ENCODE measurements around the gene MMP20.

MMP20 gene, protein sequence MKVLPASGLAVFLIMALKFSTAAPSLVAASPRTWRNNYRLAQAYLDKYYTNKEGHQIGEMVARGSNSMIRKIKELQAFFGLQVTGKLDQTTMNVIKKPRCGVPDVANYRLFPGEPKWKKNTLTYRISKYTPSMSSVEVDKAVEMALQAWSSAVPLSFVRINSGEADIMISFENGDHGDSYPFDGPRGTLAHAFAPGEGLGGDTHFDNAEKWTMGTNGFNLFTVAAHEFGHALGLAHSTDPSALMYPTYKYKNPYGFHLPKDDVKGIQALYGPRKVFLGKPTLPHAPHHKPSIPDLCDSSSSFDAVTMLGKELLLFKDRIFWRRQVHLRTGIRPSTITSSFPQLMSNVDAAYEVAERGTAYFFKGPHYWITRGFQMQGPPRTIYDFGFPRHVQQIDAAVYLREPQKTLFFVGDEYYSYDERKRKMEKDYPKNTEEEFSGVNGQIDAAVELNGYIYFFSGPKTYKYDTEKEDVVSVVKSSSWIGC

DNA sequence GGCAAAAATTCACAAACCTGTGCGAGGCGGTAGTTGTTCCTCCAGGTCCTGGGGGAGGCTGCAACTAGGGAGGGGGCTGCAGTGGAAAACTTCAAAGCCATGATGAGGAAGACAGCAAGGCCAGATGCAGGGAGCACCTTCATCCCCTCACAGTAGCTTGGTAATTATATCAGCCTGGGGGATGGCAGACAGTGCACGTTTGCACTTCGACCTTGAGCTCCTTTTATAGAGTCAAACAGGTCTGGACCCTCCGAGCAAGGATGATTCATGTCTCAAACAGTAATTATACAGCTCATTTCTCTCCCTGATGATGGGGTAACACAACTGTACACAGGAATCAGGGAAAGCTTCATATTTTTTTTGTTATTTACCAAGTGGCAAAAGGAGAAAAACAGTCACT lies at the start of gene MMP20:
Gene MMP20, minus strand, starts transcription at position 156 of the 400 bp plus-strand sequence. Its CDS starts 13 bp downstream, at position 143.
- H3K27me3 ChIP-seq (ENCODE audit: insufficient read depth, low read length), result no peaks in the 10 kb centered on the region; the same call in 1 of the 2 replicates
- H3K9ac ChIP-seq (ENCODE audit: low read length), result no peak within 1 kb of the TSS
- H2AFZ ChIP-seq (ENCODE audit: low read length), result no peak within 1 kb of the TSS
- no peak within 1 kb of the TSS for H3K4me3 ChIP-seq (ENCODE audit: low read depth, low read length, poor library complexity, severe bottlenecking)
- no peak within 1 kb of the TSS for H3K27ac ChIP-seq (ENCODE audit: low read depth, low read length, poor library complexity, severe bottlenecking)
- H3F3A ChIP-seq (ENCODE audit: insufficient read depth, low read length), result no peaks in the 10 kb centered on the region
- H3K4me1 ChIP-seq (ENCODE audit: insufficient read depth, low read length, severe bottlenecking), result no peaks in the 10 kb centered on the region
- no peaks in the 10 kb centered on the region for H4K20me1 ChIP-seq (ENCODE audit: insufficient read depth, low read length)
- H3K9me3 ChIP-seq (ENCODE audit: low read length), result no peaks in the 10 kb centered on the region
- H3K36me3 ChIP-seq (ENCODE audit: insufficient read depth, low read length), result no peaks in the 10 kb centered on the region
- no peak for TF ChIP-seq EZH2 (IDR thresholded peaks at IDR 0.05; ENCODE audit: borderline replicate concordance, low read length)
- TF ChIP-seq, protein P1, sequence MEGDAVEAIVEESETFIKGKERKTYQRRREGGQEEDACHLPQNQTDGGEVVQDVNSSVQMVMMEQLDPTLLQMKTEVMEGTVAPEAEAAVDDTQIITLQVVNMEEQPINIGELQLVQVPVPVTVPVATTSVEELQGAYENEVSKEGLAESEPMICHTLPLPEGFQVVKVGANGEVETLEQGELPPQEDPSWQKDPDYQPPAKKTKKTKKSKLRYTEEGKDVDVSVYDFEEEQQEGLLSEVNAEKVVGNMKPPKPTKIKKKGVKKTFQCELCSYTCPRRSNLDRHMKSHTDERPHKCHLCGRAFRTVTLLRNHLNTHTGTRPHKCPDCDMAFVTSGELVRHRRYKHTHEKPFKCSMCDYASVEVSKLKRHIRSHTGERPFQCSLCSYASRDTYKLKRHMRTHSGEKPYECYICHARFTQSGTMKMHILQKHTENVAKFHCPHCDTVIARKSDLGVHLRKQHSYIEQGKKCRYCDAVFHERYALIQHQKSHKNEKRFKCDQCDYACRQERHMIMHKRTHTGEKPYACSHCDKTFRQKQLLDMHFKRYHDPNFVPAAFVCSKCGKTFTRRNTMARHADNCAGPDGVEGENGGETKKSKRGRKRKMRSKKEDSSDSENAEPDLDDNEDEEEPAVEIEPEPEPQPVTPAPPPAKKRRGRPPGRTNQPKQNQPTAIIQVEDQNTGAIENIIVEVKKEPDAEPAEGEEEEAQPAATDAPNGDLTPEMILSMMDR (IDR thresholded peaks at IDR 0.05; ENCODE audit: low read length), result no peak
- no peaks in the 10 kb centered on the region for H3K79me2 ChIP-seq (ENCODE audit: insufficient read depth, low read length)
- H3K9me2 ChIP-seq (ENCODE audit: low read depth, low read length), result no peaks in the 10 kb centered on the region
- H3K4me2 ChIP-seq (ENCODE audit: low read length), result no peak within 1 kb of the TSS

GRCh38 chr11:102669664-102670063 lies 44.5 kb upstream of the MMP20 start:
- H2AFZ ChIP-seq (ENCODE audit: low read length), result no peak overlapping the region
- H3K4me2 ChIP-seq (ENCODE audit: low read length), result no peak overlapping the region

GRCh38 chr11:102666331-102666957 lies 41.3 kb upstream of the MMP20 start:
- no peak overlapping the region for H3K9ac ChIP-seq (ENCODE audit: low read length)
- H3K36me3 ChIP-seq (ENCODE audit: insufficient read depth, low read length), result no peaks in the 10 kb centered on the region
- no peaks in the 10 kb centered on the region for H3K9me3 ChIP-seq (ENCODE audit: low read length)
- H3K9me2 ChIP-seq (ENCODE audit: low read depth, low read length), result no peaks in the 10 kb centered on the region
- TF ChIP-seq, protein P1 (IDR thresholded peaks at IDR 0.05; ENCODE audit: low read length), result peak; percentile 86
- TF ChIP-seq EZH2 (IDR thresholded peaks at IDR 0.05; ENCODE audit: borderline replicate concordance, low read length), result no peak
- H3K4me1 ChIP-seq (ENCODE audit: insufficient read depth, low read length, severe bottlenecking), result no peaks in the 10 kb centered on the region
- H2AFZ ChIP-seq (ENCODE audit: low read length), result no peak overlapping the region
- H3K4me3 ChIP-seq (ENCODE audit: low read depth, low read length, poor library complexity, severe bottlenecking), result no peak overlapping the region
- no peak overlapping the region for H3K4me2 ChIP-seq (ENCODE audit: low read length)
- no peaks in the 10 kb centered on the region for H3F3A ChIP-seq (ENCODE audit: insufficient read depth, low read length)
- H4K20me1 ChIP-seq (ENCODE audit: insufficient read depth, low read length), result no peaks in the 10 kb centered on the region
- no peaks in the 10 kb centered on the region for H3K79me2 ChIP-seq (ENCODE audit: insufficient read depth, low read length)
- H3K27ac ChIP-seq (ENCODE audit: low read depth, low read length, poor library complexity, severe bottlenecking), result no peak overlapping the region
- H3K27me3 ChIP-seq (ENCODE audit: insufficient read depth, low read length), result no peaks in the 10 kb centered on the region

More at GRCh38 chr11:102669664-102670063, 44.5 kb upstream of the MMP20 start:
- H3K4me1 ChIP-seq (ENCODE audit: insufficient read depth, low read length, severe bottlenecking), result no peaks in the 10 kb centered on the region
- H3K36me3 ChIP-seq (ENCODE audit: insufficient read depth, low read length), result no peaks in the 10 kb centered on the region
- H3K9me2 ChIP-seq (ENCODE audit: low read depth, low read length), result no peaks in the 10 kb centered on the region
- no peaks in the 10 kb centered on the region for H3K27me3 ChIP-seq (ENCODE audit: insufficient read depth, low read length)
- no peak for TF ChIP-seq EZH2 (IDR thresholded peaks at IDR 0.05; ENCODE audit: borderline replicate concordance, low read length)
- TF ChIP-seq, protein P1 (IDR thresholded peaks at IDR 0.05; ENCODE audit: low read length), result no peak
- H3K79me2 ChIP-seq (ENCODE audit: insufficient read depth, low read length), result no peaks in the 10 kb centered on the region
- H3K9ac ChIP-seq (ENCODE audit: low read length), result no peak overlapping the region
- H3K4me3 ChIP-seq (ENCODE audit: low read depth, low read length, poor library complexity, severe bottlenecking), result no peak overlapping the region
- H4K20me1 ChIP-seq (ENCODE audit: insufficient read depth, low read length), result no peaks in the 10 kb centered on the region
- H3K9me3 ChIP-seq (ENCODE audit: low read length), result no peaks in the 10 kb centered on the region
- H3F3A ChIP-seq (ENCODE audit: insufficient read depth, low read length), result no peaks in the 10 kb centered on the region
- H3K27ac ChIP-seq (ENCODE audit: low read depth, low read length, poor library complexity, severe bottlenecking), result no peak overlapping the region
